ENCODE results near the gene PDCD4.

GRCh38 chr10:110837418-110838171, 34.1 kb upstream of the PDCD4 start:
- TF ChIP-seq CTCF (IDR thresholded peaks at IDR 0.05) = no peak
- no peak for TF ChIP-seq EP300 (IDR thresholded peaks at IDR 0.05)
- no peak for TF ChIP-seq POLR2A (IDR thresholded peaks at IDR 0.05)
- TF ChIP-seq POLR2AphosphoS5 (IDR thresholded peaks at IDR 0.05) = no peak

Measured in upper lobe of left lung (tissue), 4 donors.